HG03460 (cell line): ENCODE data around the gene ENOX2.
"Not testable (repeated sequence)": the region's sequence is repeated elsewhere in the genome, so short reads cannot be mapped to it uniquely, and the experiment has no call there.

Experiments used
- ATAC-seq: cut with Tn5 transposase; IDR thresholded peaks from one replicate; pipeline ENCODE4 v1.9.1; 2021; ENCODE audit not compliant: unreplicated experiment

The ENOX2 gene

GRCh38 chrX:130827648-130828047, 75.4 kb downstream of the ENOX2 start:
- no peak for ATAC-seq

DNA sequence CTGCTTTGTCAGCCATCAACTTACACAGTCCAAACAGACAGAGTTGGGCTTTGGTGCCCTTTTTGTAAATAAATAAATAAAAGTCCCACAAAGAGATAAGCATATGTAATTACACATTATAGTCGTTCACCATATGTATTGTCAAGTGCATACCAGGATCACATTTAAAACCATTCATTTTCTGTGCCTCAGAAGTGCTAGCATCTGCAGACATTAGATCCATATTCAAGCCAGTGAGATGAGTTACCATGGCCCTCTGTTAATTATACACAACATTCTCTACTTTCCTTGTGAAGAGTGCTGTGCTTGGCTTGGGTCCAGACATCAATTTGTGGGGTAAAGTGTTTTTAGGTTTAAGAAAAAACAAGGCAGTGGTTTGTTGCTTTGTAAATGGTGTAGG, 76.8 kb downstream of the ENOX2 start:
- ATAC-seq, result no peak

GRCh38 chrX:130825525-130825924, 77.5 kb downstream of the ENOX2 start:
- ATAC-seq, result no peak

DNA sequence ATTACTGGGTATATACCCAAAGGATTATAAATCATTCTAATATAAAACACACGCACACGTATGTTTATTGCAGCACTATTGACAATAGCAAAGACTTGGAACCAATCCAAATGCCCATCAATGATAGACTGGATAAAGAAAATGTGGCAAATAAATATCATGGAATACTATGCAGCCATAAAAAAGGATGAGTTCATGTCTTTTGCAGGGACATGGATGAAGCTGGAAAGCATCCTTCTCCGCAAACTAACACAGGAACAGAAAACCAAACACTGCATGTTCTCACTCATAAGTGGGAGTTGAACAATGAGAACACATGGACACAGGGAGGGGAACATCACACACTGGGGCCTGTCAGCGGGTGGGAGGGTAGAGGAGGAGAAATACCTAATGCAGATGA, 83.6 kb downstream of the ENOX2 start:
- ATAC-seq, result not testable (repeated sequence)

GRCh38 chrX:130813932-130814331, 89.1 kb downstream of the ENOX2 start:
- ATAC-seq, result not testable (repeated sequence)

GRCh38 chrX:130810561-130810960, 92.4 kb downstream of the ENOX2 start:
- ATAC-seq, result no peak

DNA sequence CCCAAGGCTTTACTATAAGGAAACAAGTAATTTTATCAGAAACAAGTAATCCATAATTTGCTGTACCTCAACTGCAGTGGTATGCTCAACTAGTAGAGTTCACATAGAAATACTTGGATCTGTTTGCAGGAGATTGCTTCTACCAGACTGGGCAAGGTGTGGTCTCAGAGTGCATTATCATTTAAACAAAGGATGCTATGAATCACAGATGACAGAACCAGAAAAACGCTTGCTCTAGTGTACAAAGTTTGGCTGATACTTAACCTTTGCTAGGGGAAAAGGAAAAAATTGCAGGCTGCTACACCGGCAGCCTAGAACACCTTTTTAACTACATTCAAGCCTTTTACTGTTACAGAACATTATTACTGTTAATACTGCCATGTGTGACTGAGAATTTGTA, 97.1 kb downstream of the ENOX2 start:
- no peak for ATAC-seq

GRCh38 chrX:130803537-130803936, 99.5 kb downstream of the ENOX2 start:
- no peak for ATAC-seq

GRCh38 chrX:130801901-130802300, 101.1 kb downstream of the ENOX2 start:
- no peak for ATAC-seq

- no peak for ATAC-seq
These were observed 103.6 kb downstream of the ENOX2 start for GRCh38 chrX:130799393-130799792.

DNA sequence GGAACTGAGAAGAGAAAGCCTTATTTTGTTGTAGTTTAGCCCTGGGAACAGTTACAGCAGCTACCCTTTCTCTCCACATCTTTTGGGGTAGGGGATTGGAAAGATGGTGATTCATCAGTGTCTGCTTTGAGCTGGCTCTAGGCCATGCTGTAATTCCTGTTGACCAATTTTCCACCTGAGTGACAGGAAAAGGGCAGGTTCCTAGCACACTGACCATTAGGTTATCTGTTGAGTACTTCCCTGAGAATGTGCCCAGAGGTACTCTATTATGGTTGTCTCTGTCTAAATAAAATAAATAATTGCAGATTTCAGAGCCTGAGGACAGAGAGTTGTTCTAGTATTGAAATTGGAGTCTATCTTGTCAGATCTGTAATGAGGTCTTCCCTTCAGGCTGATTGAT, 109.0 kb downstream of the ENOX2 start:
- ATAC-seq, result no peak

DNA sequence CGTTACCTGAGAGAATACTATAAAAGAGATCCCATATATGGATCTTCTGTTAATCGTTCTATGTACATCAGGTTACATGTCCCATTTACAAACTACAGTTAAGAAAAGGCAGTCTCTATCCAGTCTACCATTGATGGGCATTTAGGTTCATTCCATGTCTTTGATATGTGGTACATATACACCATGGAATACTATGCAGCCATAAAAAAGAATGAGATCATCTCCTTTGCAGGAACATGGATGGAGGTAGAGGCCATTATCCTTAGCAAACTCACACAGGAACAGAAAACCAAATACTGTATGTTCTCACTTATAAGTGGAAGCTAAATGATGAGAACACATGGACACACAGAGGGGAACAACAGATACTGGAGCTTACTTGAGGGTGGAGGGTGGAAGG, 111.1 kb downstream of the ENOX2 start:
- ATAC-seq, result not testable (repeated sequence)

GRCh38 chrX:130789793-130790192, 113.2 kb downstream of the ENOX2 start:
- ATAC-seq, result no peak

GRCh38 chrX:130788786-130789581, 114.0 kb downstream of the ENOX2 start:
- ATAC-seq, result no peak

- no peak for ATAC-seq
These were observed 117.0 kb downstream of the ENOX2 start for GRCh38 chrX:130786030-130786429.

DNA sequence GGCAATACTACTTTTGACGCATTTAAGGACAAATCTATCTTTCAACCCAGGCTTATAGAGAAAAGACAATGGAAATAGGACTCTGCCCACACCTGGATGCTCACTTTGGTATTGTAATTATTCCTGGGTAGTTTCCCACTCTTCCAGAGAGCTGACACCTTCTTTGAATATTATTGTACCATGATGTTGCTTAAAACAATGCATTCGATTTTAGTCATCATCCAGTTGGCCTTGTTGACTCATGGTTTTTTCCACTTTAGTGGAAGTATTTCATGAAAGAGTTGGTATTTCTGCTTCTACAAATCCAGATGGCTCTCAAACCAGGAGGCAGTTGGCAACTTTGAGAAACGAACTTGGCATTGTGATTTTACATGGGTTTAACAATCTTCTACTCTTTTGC, 124.2 kb downstream of the ENOX2 start:
- no peak for ATAC-seq

- ATAC-seq, result no peak
These were observed 127.2 kb downstream of the ENOX2 start for GRCh38 chrX:130775849-130776248.

DNA sequence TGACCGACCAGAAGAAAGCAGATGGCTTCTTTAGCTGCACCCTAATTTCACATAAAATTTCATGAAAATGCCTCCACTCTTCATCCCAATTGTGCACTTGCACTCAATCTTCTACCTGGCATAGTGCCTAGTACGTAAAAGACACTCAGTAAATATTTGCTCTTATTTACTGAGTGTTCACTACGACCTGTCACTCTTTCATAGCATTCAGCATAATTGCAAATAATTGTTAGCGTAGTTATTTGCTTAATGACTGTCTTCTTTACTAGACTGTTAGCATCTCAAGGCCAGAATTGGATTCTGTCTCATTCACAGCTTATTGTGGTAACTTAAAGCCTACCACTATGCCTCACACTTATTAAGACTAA, 130.2 kb downstream of the ENOX2 start:
- no peak for ATAC-seq

DNA sequence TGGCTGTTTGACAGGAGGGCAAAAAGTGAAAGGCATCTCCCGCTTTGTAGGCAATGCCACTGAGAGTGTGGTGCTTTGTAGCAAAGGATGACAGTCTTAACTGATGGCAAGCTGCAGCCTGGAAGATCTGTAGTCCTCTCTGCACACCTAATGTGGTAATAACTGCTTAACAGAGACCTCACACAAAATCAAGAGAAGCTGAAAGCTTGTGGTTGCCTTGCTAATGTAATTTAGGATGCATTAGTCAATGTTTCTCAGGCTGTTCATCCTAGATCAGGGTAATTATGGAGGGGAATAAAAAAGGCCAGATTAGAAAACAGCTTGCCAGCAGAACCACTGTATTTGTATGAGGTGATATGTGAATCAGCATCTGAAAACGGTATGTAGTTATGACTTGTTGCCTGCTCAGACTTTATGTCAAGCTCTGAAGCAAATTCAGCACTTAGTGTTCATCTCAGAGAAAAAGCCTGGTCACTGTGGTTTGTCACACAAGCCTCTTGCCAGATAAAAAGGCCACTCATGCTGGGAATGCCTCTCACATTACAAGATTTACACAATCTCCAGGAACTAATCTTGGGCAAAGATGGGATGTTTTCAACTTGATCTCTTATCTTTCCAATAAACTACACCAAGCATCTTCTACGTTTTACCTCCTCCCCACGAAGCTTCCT, 130.8 kb downstream of the ENOX2 start:
- no peak for ATAC-seq

GRCh38 chrX:130771648-130772047, 131.4 kb downstream of the ENOX2 start:
- ATAC-seq, result no peak

DNA sequence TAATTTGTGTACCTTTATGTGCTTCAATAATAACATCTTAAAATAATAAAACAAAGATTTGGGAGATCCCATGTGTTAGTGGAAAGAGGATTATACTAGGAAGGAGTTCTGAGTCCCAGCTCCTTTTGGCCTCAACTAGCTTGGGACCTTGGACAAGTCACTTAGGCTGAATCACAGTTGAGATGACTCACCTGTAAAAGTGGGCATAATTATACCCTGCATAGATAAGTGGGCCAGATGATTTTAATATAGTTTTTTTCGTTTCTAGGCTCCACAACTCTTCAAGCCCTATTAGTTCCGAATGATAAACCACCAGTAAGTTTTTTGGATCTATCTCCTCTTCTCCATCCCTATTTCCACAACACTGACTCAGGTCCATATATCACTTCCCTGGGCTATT, 131.8 kb downstream of the ENOX2 start:
- ATAC-seq, result no peak

- ATAC-seq, result no peak
These were observed 132.4 kb downstream of the ENOX2 start for GRCh38 chrX:130770615-130771014.

GRCh38 chrX:130769835-130770234, 133.2 kb downstream of the ENOX2 start:
- ATAC-seq, result no peak
